Caki2 (cell line): Measurements from ENCODE around the gene NCOA1. TPM values are rescaled to one million over a fixed set of nuclear protein-coding genes. Genes with fewer than 3 reads are reported as not detected.

ENCODE experiments used
- DNase-seq: peaks from one replicate; pipeline ENCODE4 v3.0.0-alpha.2; 2015; ENCODE audit warnings: low read depth
- in situ Hi-C: cut with HindIII; loops from 2 replicates; pipeline ENCODE4 v1.10.0; 2016; ENCODE audit warnings: low sequenced_read_pairs, low pct_unique_long_range_greater_than_20kb, mixed read lengths
- total RNA-seq: library from RNA; depleted of rRNA; stranded (reverse); fragments of >200 nt; shearing (Covaris generic); gene quantifications from 2 replicates; pipeline ENCODE4 v1.2.3, GENCODE V29; 2014; ENCODE audit warnings: low replicate concordance

Gene NCOA1
- total RNA-seq, 1 experiment from 2014 or later = 3.1 TPM

DNA sequence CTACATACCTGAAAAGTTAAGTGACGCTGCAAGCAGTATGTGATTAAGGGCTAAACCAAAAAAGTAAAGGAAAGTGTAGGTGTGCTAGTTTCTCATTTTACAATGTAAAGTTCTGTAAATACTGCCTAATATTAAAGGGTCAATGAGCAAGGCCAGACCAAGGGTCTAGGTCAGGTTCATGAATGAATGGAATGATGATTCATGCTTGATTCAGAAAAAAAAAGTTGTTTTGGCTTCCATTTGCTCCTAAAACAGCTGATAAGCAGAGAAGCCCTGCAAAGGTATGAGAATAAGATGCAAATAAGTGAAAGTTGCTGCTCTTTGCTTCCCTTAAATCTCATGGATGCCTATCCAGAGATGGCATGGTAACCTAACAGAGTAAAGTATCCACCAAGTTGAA, 240.9 kb downstream of the NCOA1 start:
- DNase-seq = no peak
- in situ Hi-C loops = no loop called here

DNA sequence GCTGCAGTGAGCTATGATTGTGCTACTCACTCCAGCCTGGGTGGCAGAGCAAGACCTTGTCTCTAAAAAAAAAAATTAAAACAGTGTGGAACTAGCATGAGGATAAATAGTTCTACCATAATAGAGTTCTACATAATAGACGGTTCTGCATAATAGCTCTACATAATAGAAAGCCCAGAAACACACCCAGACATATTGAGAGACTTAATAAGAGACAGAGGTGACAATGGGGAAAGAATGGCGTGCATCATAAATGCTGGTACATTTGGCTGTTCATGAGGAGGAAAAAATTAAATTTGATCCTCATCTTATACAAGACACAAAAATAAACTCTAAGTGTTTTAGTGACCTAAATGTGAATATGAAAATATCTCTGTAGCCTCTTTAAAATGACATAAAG, 243.7 kb downstream of the NCOA1 start:
- in situ Hi-C loops = no loop called here
- no peak for DNase-seq

DNA sequence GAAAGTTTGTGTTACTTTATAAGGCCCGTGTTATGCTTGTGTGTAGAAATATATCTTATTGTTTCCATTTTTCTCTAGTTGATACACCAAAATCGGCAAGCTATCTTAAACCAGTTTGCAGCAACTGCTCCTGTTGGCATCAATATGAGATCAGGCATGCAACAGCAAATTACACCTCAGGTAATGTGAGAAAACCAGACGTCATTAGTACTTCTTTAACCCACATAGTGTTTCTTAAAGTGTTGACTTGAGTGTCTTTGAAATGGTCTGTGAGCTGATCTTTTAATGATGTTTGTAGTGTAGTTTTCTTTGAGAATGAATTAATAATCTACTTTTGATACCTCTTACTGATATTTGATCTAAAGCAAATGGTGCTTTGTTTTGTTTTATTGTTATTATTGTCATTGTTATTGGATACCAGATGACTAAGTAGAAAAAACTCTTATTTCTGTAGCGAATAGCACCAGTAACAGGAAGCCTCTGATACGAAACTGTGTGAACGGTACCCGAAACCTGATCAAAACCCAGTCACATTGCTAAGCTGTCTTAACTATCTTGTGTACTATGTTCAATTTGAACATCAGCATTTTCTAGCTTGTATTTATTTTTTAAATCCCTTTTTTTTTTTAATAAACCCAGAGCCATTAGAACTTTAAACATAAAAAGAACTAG, 248.4 kb downstream of the NCOA1 start:
- in situ Hi-C loops = no loop called here
- no peak for DNase-seq

DNA sequence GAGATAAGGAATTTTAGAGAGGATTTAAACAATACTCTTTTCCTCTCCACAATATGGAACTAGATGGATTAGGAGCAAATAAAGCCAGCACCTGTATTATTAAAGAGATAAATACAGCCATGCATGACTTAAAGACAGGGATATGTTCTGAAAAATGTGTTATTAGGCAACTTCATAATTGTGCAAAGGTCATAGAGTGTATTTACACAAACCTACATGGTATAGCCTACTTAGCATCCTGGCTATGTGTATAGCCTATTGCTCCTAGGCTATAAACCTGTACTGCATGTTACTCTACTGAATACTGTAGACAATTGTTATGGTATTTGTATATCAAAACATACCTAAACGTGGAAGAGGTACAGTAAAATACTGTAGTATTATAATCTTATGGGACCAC, 249.1 kb downstream of the NCOA1 start:
- in situ Hi-C loops = no loop called here
- no peak for DNase-seq

DNA sequence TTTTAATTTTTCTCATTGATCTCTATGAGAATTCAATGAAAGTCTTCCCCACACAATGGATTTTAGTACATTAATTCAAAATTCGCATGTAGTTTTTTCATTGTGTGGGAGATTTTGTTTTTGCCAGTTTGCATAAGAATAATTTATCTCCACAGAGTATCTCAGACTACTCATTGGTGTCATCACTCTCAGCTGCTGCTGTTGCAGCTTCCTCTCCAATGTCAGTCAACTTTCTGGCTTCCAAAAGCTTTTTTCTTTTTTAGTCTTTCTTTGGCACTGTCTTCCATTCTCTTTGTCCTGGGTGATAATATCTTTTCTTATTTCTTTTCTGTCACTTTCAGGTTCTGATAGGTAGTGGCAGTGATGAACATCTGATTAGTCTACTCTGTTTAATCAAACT, 251.7 kb downstream of the NCOA1 start:
- DNase-seq = no peak
- in situ Hi-C loops = no loop called here

DNA sequence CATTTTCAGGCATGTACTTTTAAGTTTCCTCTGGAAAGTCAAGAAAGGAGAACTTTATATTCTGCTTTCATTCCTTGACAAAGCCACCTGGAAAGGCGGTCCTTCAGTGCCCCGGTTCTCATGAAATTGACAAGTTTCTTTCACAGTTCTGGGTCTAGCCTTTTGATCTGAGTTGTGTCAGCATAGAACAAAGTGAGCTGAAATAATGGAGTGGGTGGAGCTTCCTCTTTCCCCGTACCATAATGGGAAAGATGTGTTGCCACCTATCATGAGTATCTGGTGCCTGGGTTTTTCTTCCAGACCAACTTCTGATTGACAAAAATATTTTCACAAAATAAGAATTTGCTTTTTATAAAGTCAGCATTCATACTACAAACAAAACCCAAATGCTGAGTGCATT, 252.9 kb downstream of the NCOA1 start:
- DNase-seq = no peak
- in situ Hi-C loops = no loop called here

DNA sequence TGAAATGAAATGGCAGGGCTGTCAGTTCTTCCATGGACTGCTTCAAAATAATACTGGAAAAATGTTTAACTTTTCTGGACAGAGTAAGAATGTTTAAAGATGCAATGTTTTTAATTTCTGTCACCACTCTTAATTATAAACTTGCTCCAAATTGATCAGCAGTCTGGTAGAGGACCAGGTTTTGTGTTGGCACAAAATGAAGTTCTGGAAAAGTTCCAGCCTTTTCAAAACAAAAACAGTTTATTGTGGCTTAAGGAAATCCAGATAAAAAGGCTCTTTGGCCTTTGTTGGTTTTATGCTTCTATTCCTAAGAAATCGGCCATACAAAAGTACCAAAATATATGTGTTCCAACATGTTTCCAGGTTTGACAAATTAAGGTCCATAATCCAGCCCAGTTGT, 253.3 kb downstream of the NCOA1 start:
- in situ Hi-C loops = no loop called here
- no peak for DNase-seq

DNA sequence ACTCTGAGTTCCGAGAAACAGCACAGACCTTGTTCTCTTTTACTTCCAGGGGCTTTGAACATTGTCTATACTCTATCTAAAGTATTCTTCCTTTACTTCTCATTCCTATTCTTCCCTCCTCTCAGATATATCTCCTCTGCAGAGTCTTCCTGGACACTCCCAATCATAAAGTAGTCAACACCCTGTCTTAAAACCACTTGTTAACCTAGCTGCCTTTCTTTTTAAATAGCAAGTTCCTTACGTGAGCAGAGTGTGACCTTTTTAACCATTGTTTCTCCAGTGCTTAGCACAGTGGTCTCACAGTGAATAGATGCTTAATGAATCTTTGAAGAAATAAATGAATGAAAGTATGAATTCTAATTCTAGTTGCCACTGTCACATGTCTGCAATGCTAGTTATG, 254.8 kb downstream of the NCOA1 start:
- in situ Hi-C loops = no loop called here
- no peak for DNase-seq

DNA sequence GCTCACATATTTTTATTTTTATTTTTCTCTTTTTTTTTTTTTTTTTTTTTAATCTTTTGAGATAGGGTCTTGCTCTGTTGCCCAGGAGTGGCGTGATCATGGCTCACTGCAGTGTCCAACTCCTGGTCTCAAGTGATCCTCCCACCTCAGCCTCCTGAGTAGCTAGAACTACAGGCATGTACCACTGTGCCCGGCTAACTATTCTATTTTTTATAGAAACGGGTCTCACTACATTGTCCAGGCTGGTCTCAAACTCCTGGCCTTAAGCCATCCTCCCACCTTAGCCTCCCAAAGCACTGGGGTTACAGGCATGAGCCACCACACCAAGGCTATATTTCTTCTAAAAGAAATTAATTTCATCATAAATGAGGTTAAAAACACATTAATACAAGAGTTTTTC, 256.2 kb downstream of the NCOA1 start:
- no peak for DNase-seq
- in situ Hi-C loops = no loop called here

DNA sequence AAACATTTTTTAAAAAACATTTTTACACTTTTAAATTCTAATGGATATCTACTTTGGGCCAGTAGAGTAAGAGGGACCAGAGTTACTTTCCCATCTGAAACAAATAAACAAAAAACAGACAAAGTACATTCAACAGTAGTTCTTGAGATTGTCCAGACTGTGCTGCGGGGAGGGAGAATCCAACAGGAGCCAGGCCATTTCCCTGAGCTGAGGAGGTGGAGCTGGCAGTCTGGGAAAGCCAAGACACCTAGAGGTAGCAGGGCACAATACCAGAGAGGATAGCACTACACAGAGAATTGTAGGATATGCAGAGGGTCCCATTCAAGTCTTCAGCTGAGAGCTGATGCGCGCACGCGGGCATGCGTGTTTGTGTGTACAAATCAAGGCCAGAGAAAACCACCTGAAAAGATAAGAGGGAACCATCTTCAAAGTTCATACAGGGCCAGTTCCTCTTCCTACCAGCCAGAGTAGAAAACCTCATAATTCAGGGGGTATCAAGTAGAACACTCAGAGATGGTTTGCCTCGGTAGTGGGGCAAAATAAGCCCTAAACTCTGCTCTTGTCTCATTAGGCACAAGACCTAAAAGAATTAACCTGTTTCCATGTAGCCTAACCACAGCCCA, 258.1 kb downstream of the NCOA1 start:
- no peak for DNase-seq
- in situ Hi-C loops = no loop called here

DNA sequence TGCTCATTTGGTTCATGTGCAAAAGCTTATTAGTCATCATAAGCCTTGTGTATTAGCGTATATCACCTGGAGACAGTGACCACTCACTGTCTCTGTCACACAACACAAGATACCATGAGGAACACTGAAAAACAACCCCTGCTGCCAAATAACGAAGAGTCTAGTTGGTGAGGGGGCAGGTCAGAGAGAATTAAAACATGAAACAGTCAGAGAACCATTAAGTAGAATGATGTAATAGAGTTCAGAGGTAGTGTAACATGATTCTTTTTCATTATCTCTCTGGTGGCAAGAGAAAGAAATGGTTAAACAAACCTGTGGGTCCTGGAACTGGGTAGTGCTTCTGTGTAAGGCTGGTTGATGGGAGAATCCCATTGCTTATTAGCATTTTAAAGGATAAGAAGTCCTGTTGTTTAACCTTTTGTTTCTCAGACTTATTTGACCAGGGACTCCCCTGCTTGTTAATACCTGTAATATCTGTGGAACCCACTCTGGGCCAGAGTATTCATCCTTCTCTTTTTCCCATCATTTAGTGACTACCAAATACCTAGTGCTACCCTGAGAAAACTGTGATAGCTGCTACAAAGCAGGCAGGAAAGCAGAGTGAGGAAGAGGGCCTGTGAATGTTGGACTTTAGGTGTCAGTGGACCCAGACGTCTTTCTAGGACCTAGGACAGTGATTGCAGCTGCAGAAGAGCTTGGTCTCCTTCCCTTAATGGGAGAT, 264.1 kb downstream of the NCOA1 start:
- no peak for DNase-seq
- in situ Hi-C loops = no loop called here

DNA sequence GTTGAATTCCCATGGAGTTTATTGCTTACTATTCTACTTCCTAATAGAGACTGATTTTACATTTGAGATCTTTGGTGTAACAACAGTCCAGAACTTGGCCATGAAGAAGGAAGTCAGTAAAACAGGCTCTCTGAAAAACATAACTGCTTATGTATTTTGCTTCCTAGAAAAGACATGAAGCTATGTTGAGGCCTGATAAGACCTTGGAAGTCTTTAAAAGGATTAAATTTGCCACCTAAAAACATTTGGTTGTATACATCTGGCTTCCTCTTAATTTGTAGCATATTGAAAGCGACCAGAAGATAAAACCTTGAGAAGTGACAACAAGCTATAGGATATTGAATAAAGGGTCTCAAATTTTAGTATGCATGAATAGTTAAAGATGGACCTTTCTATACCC, 265.7 kb downstream of the NCOA1 start:
- DNase-seq = no peak
- in situ Hi-C loops = no loop called here

DNA sequence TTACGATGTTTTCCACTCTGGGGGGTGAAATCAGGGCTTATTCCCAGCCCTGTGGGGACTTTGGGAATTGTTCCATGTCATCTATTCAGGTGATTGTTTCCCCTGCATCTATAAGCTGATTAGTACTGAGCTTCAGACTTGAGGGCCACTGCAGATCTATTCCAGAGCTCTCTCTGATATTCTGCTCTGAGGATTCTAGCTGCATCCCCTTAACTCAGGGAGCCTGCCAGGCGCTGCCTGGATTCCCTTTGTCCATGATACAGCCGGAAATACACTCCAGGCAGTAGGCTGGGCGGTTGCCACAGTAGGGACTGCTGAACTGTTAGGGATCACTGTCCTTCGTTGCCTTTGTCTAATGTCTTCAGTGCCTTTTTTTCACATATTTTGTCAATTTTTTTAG, 270.8 kb downstream of the NCOA1 start:
- in situ Hi-C loops = no loop called here
- no peak for DNase-seq

DNA sequence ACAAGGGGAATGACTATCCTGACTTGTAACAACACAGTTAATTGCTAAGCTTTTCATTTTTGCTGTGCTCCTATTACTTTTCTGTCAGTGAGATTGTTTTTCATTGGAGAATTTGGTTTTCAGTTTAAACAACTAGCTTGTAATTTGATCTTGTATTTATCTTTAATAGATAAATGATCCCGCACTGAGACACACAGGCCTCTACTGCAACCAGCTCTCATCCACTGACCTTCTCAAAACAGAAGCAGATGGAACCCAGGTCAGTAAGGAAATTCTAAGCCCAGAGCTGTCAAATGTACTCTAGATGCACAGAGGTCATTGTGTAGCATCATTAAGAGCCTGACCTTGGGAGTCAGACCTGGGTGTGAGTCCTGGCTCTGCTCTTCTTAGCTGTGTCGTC, 271.5 kb downstream of the NCOA1 start:
- DNase-seq = no peak
- in situ Hi-C loops = no loop called here

DNA sequence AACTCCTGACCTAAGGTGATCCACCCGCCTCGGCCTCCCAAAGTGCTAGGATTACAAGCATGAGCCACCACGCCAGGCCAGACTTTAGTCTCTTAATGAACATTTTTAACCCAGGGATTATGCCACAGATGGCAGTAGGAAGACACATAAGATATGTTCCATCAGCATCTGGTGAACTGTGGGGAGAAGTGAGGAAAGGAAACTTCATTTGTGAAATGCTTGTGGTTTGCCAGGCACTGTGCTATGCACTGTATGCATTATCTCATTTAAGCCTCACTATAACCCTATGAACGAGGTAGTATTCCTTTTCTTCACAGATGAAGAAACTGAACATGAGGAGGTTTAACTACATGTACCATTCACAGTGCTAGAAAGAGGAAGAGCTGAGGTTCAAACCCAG, 272.8 kb downstream of the NCOA1 start:
- in situ Hi-C loops = no loop called here
- no peak for DNase-seq

DNA sequence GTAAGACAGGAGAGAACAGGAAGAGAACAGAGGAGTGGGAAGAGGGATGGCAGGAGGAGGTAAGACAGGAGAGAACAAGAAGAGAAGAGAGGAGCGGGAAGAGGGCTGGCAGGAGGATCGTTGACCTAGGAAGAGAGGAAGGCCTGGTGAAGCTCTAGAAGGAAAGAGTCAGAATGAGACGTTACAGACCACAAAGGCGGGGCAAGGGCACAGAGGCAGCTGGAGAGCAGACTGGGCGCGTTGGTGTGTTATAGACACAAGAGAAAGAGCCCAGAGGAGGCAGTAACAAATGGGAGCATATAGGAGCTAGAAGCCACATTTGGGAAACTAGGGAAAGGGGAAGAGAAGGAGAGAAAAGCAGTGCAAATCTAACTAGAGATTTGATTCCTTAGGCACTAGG, 275.6 kb downstream of the NCOA1 start:
- no peak for DNase-seq
- in situ Hi-C loops = no loop called here

DNA sequence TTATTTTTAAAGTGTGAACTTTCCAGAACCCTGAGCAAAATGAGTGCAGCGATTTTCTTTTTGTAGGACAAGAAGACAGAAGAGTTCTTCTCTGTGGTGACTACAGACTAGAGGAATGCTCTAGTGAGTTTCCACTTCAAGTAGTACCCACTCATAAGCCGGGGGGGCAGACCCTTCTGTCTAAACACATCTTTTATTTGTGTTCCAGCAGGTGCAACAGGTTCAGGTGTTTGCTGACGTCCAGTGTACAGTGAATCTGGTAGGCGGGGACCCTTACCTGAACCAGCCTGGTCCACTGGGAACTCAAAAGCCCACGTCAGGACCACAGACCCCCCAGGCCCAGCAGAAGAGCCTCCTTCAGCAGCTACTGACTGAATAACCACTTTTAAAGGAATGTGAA, 277.0 kb downstream of the NCOA1 start:
- in situ Hi-C loops = no loop called here
- DNase-seq = no peak

DNA sequence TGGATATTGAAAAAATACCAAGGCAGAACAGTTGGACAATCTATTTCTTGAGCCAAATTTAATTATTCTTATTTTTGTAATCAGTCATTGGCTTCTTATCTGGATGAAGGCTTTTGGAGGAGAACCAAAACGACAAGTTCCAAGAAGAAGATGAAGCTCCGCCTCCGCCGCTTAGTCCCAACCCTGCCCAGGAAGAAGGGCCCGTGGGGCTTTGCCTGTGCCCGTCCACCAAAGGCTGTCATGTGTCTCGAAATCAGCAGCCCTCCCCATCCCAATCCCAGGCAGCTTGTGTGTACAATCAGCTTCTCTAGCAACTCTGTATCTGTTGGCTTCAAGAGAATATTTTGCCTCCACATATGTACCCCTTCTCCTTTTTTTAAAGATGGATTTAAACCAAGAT, 277.5 kb downstream of the NCOA1 start:
- in situ Hi-C loops = no loop called here
- DNase-seq = no peak

DNA sequence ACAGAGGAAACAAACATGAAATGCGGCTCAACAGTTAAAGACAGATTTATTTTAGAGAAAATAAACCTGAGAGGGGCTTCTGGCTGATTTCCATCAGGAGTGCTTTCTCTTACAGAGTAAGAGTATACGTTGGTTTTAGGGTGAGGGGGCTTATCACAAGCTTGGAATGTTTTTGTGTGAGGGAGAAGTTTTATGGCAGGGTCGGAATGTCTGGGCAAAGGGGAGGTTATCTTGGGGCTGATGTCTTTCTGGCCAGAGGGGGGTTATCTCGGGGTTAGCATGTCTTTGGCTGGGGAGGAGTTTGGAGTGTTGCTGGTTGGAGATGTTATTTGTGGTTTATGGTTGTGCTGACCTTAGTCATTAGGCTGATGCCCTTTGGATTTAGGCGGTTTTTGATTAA, 280.0 kb downstream of the NCOA1 start:
- in situ Hi-C loops = no loop called here
- no peak for DNase-seq
